HuH-7 (cell line): ENCODE data around the gene RAB40C.

Experiments
- DNase-seq: peaks from one replicate; pipeline ENCODE4 v3.0.0; 2011; ENCODE audit warnings: low spot score

The RAB40C gene

DNA sequence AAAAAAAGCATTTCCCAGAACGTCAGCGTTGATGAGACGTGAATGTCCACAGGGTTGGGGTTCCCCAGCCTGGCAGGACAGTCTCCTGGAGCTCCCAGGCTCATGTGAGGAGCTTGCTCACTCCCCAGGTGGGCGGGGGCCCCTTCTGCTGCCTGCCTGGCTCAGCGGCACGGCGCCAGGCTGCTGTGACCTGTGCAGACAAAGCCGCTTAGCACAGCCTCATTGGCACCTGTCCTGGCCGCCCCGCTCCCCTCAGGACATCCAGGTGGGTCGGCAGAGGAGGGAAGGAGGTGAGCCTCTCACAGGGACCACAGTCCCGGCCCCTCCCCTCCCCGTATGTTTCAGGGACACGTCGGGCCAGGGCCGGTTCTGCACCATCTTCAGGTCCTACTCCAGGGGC lies 28.0 kb downstream of the RAB40C start:
- DNase-seq, result no peak

DNA sequence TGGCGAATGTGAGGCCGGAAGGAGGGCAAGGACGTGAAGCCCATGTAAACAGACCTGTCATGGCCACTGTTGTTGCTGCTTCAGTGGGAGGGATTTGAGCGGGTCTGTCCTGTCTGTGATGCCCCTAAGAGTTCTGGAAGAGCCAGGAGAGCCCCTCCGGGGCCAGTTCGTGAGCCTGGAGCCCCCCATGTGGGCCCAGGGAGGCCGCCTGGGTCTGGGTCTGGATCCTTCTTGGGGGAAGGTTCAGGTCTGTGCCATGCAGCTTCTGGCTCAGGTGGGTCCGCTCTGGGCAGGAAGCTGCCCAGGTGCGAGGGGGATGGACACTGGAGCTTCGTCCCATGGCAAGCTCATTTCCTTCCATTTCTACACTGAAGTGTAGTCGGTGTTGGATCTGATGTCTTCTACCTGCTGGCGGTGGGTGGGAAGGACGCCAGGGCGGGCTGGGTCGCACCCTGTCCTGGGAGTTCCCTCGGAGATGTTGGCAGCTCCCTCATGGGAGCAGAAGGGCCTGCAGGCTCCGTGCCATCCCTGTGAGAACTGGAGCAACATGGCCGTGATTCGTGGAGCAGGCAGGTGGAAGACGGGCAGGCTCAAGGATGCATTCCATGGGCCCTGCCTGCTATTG lies 29.7 kb downstream of the RAB40C start:
- no peak for DNase-seq

GRCh38 chr16:620700-621525 lies 31.0 kb downstream of the RAB40C start:
- DNase-seq, result no peak

- DNase-seq, result no peak
Measured at GRCh38 chr16:621526-622105, 31.8 kb downstream of the RAB40C start.

- no peak for DNase-seq
Measured at GRCh38 chr16:622920-623280, 33.0 kb downstream of the RAB40C start.

DNA sequence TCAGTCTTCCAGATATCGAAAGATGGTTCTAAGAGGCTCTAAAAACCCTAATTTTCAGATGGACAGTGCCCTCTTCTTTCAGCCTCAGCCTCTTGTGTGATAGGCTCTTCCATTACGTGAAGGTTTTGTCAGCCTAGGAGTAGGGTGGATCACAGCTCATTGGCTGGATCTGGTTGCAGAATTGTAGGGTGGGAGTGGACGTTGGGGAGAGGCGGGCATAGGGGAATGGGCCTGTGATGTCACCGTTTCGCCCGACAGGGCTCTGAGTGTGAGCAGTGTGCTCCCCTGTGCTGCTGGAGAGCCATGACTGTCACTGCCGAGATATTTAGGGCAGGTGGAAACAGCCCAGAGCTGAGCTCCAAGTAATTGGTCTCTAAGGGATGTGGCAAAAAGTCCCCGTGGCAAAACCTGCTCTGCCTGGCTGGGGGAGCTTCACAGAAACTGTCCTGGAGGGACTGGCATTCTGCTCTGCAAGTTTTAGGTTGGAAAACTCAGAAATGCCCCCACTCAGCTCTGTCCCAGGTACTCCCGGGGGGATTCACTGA lies 34.7 kb downstream of the RAB40C start:
- DNase-seq, result no peak

DNA sequence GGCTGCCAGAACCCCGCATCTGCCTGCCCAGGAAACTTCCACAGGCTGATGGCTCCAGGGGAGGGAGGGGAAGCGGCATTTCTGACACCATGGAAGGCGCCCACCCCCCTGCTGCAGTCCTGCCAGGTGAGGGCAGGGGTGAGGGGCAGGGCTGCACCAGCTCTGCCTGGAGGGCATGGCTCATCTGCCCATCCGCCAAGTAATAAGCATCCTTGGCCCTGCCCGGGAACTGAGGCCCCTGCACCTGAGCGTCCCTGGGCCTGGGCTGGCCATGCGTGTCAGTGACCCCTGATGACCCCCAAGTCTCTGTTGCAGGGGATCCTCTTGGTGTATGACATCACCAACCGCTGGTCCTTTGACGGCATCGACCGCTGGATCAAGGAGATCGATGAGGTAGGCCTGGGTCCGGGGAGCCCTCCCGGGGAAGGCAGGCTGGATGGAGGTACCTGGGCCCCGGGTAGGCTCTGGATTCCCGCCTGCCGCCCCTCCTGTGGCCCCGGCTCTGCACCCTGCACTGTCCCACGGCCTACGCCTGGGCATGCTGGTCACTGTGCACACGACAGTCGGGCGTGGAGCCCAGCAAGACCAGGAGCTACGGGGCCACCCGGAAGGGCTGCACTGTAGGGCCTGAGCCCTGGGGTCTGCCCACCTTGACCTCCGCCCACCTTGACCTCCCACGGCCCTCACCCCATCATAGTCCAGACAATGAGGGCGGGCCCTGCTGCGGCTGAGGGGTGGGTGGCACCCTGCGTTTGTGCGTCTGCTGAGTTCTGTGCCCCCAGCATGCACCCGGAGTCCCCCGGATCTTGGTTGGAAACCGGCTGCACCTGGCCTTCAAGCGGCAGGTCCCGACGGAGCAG lies 35.5 kb downstream of the RAB40C start:
- no peak for DNase-seq

GRCh38 chr16:625977-626765 lies 36.3 kb downstream of the RAB40C start:
- DNase-seq, result no peak

GRCh38 chr16:626787-627453 lies 37.1 kb downstream of the RAB40C start:
- no peak for DNase-seq

- no peak for DNase-seq
Measured at GRCh38 chr16:627454-628239, 37.8 kb downstream of the RAB40C start.

GRCh38 chr16:628321-629061 lies 38.6 kb downstream of the RAB40C start:
- no peak for DNase-seq

DNA sequence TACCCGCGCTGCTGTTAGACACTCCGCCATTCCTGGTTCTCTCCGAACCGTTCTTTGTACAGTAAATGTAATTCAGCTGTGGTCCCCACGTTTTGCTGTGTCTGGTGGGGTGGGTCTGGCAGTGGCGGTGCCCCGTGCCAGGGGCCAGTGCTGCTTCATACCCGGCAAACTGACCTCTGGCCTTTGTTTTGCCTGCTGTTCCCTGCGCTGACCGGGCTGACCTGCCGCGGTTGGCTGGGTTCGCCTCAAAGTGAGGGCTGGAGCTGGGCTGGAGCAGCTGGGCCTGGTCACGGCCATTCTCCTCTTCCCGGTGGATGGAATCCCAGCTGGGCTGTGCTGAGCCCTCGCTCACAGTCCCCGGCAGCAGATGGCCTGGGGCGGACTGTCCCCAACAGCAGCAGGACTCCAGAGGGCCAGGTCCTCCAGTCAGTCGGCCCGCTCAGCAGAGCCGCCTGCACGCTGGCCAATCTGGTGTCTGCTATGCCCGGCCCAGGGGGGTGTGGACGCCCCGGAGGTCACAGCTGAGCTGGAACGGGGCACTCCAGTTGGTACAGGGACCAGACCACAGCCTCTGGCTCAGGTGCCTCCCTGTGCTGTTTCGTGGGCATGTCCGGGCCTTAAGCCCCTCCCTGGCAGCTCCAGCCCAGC lies 39.4 kb downstream of the RAB40C start:
- no peak for DNase-seq

DNA sequence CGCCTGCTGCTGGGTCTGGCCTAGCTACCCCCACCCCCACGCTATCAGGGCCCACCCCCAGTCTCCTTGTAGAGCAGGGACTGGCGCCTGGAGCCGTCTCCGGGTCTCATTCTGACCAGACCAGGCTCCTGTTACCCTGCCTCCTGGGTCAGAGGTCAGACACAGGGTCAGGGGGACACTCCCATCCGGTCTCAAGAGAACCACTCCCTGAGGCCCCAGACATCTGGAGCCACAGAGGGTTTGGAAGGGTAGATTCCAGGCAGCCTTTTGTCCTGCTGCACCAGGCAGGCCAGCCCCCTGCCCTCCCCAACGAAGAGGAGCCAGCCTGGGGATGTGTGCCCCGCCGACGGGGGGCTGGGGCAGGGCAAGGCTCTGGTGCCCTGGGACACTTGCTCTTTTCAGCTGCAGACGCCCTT lies 40.0 kb downstream of the RAB40C start:
- DNase-seq, result no peak

- DNase-seq, result no peak
Measured at GRCh38 chr16:630249-630814, 40.5 kb downstream of the RAB40C start.

DNA sequence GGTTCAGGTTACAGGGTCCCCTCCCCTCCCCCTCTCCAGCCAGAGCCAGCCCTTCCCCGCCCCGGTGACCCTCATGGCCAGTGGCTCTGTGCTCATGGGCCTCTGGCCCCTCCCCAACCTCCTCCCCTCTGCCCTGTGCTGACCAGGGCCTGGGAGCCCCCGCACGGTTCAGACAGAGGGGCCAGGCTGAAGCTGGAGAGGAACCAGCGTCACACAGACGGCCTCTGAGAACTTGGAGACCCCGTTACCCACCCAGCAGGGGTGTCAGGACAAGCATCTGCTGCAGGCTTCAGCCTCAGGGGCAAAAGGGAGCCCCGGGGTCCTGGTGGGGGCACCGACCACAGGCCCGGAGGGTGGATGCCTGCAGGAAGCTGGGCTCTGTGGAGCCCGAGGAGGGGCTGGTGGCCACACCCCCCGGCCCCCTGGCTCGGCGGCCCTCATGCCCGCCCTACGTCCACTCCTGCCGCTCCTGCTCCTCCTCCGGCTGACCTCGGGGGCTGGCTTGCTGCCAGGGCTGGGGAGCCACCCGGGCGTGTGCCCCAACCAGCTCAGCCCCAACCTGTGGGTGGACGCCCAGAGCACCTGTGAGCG lies 41.0 kb downstream of the RAB40C start, which contains the start of gene WFIKKN1:
WFIKKN1 (plus strand) TSS at position 171 of the 591 bp plus-strand sequence; CDS start at position 440, 269 bp downstream.
- DNase-seq, result no peak

DNA sequence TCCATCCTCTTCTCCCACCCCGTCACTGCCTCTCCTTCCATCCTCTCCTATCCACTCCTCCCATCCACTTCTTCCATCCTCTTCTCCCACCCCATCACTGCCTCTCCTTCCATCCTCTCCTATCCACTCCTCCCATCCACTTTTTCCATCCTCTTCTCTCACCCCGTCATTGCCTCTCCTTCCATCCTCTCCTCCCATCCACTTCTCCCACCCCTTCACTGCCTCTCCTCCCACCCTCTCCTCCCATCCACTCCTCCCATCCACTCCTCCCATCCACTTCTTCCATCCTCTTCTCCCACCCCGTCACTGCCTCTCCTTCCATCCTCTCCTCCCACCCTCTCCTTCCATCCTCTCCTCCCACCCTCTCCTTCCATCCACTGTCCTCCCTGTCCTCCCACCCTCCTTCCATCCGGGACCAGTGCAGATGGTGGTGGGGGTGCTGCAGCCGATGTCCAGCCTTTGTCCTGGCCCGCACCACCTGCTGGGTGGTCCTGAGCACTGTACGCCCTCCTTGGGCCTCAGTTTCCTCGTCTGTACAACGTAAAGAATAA lies 42.0 kb downstream of the RAB40C start:
- no peak for DNase-seq
